Amniotic stem cell (primary cell): ENCODE measurements around the gene HMGB1.

ENCODE experiments used
- DNase-seq: peaks from one replicate; lab custom pipeline; 2025; lab: John Stamatoyannopoulos, UW

The HMGB1 gene

GRCh38 chr13:30429721-30430694, 35.7 kb downstream of the HMGB1 start:
- peak; percentile 75 for DNase-seq

GRCh38 chr13:30429235-30429634, 36.5 kb downstream of the HMGB1 start:
- DNase-seq: no peak

GRCh38 chr13:30423891-30424290, 41.8 kb downstream of the HMGB1 start:
- no peak for DNase-seq

GRCh38 chr13:30422054-30422839, 43.5 kb downstream of the HMGB1 start, which contains the start of gene UBE2L5:
Gene UBE2L5 (plus strand): TSS chr13:30422493. CDS start chr13:30427991, 5,498 bp downstream.
- peak; percentile 40 for DNase-seq

- peak; percentile 55 for DNase-seq
Observed at GRCh38 chr13:30421093-30422053, 44.4 kb downstream of the HMGB1 start.

GRCh38 chr13:30418717-30419459, 46.8 kb downstream of the HMGB1 start:
- DNase-seq: no peak

- DNase-seq: no peak
Observed at GRCh38 chr13:30418075-30418716, 47.5 kb downstream of the HMGB1 start.

GRCh38 chr13:30416471-30416870, 49.3 kb downstream of the HMGB1 start:
- no peak for DNase-seq

GRCh38 chr13:30415430-30416030, 50.2 kb downstream of the HMGB1 start:
- DNase-seq: no peak

GRCh38 chr13:30413842-30414241, 51.9 kb downstream of the HMGB1 start:
- no peak for DNase-seq

- DNase-seq: no peak
Observed at GRCh38 chr13:30412346-30412745, 53.4 kb downstream of the HMGB1 start.

GRCh38 chr13:30410705-30411125, 55.0 kb downstream of the HMGB1 start:
- no peak for DNase-seq

- no peak for DNase-seq
Observed at GRCh38 chr13:30409886-30410704, 55.6 kb downstream of the HMGB1 start.

GRCh38 chr13:30408319-30409101, 57.2 kb downstream of the HMGB1 start:
- peak; percentile 33 for DNase-seq

GRCh38 chr13:30406779-30407416, 58.8 kb downstream of the HMGB1 start:
- no peak for DNase-seq
